GM19043 (cell line): ENCODE measurements around the gene MLLT10.
"Not testable (repeated sequence)": the region's sequence is repeated elsewhere in the genome, so short reads cannot be mapped to it uniquely, and the experiment has no call there.

Source experiments
- ATAC-seq: cut with Tn5 transposase; IDR thresholded peaks from one replicate; pipeline ENCODE4 v1.9.1; 2021; ENCODE audit warnings: low read depth; ENCODE audit not compliant: unreplicated experiment

MLLT10 gene

GRCh38 chr10:21626457-21627161 lies 92.6 kb downstream of the MLLT10 start:
- no peak for ATAC-seq

- ATAC-seq, result no peak
These were observed 93.3 kb downstream of the MLLT10 start for GRCh38 chr10:21627331-21627730.

GRCh38 chr10:21628023-21628422 lies 94.0 kb downstream of the MLLT10 start:
- ATAC-seq, result no peak

GRCh38 chr10:21628645-21629044 lies 94.6 kb downstream of the MLLT10 start:
- ATAC-seq, result not testable (repeated sequence)

- no peak for ATAC-seq
These were observed 100.8 kb downstream of the MLLT10 start for GRCh38 chr10:21634599-21635365.

GRCh38 chr10:21637795-21638194 lies 103.8 kb downstream of the MLLT10 start:
- no peak for ATAC-seq

- ATAC-seq, result no peak
These were observed 104.6 kb downstream of the MLLT10 start for GRCh38 chr10:21638681-21639080.

GRCh38 chr10:21648040-21648439 lies 114.0 kb downstream of the MLLT10 start:
- ATAC-seq, result no peak

GRCh38 chr10:21649454-21649872 lies 115.4 kb downstream of the MLLT10 start:
- no peak for ATAC-seq

GRCh38 chr10:21650353-21650752 lies 116.3 kb downstream of the MLLT10 start:
- no peak for ATAC-seq

GRCh38 chr10:21655236-21655635 lies 121.2 kb downstream of the MLLT10 start:
- ATAC-seq, result no peak

GRCh38 chr10:21655687-21656086 lies 121.7 kb downstream of the MLLT10 start:
- ATAC-seq, result no peak

GRCh38 chr10:21661087-21661486 lies 127.1 kb downstream of the MLLT10 start:
- no peak for ATAC-seq

GRCh38 chr10:21661935-21662334 lies 127.9 kb downstream of the MLLT10 start:
- no peak for ATAC-seq

- no peak for ATAC-seq
These were observed 128.6 kb downstream of the MLLT10 start for GRCh38 chr10:21662635-21663034.

- ATAC-seq, result no peak
These were observed 134.8 kb downstream of the MLLT10 start for GRCh38 chr10:21668831-21669230.

GRCh38 chr10:21670391-21670790 lies 136.4 kb downstream of the MLLT10 start:
- ATAC-seq, result no peak

- ATAC-seq, result no peak
These were observed 139.6 kb downstream of the MLLT10 start for GRCh38 chr10:21673668-21674067.

- ATAC-seq, result no peak
These were observed 141.2 kb downstream of the MLLT10 start for GRCh38 chr10:21675157-21675796.

GRCh38 chr10:21677551-21677950 lies 143.5 kb downstream of the MLLT10 start:
- ATAC-seq, result no peak

- ATAC-seq, result no peak
These were observed 147.1 kb downstream of the MLLT10 start for GRCh38 chr10:21681156-21681555.
